HG03342 (cell line): ENCODE data around the gene NECAB2.
A peak's percentile ranks its signal among the peaks of the same experiment; 100 is the strongest.

Experiments used
- ATAC-seq: cut with Tn5 transposase; IDR thresholded peaks from one replicate; pipeline ENCODE4 v1.9.1; 2021; ENCODE audit warnings: mild to moderate bottlenecking, moderate library complexity; ENCODE audit not compliant: unreplicated experiment

Gene NECAB2

GRCh38 chr16:83951544-83951943, 16.5 kb upstream of the NECAB2 start:
- no peak for ATAC-seq

GRCh38 chr16:83952587-83952939, 15.5 kb upstream of the NECAB2 start:
- no peak for ATAC-seq

- peak; percentile 81 for ATAC-seq
Measured at GRCh38 chr16:83952940-83953795, 14.9 kb upstream of the NECAB2 start, which contains the start of gene OSGIN1. OSGIN1 (plus strand) TSS chr16:83953240; CDS start chr16:83957672, 4,432 bp downstream.

- no peak for ATAC-seq
Measured at GRCh38 chr16:83953796-83954576, 14.1 kb upstream of the NECAB2 start.

- no peak for ATAC-seq
Measured at GRCh38 chr16:83954577-83955016, 13.4 kb upstream of the NECAB2 start.

GRCh38 chr16:83955218-83956130, 12.6 kb upstream of the NECAB2 start:
- no peak for ATAC-seq

GRCh38 chr16:83956336-83957289, 11.4 kb upstream of the NECAB2 start:
- no peak for ATAC-seq

GRCh38 chr16:83957296-83957855, 10.7 kb upstream of the NECAB2 start:
- no peak for ATAC-seq

- ATAC-seq = no peak
Measured at GRCh38 chr16:83958137-83958845, 9.8 kb upstream of the NECAB2 start.

- no peak for ATAC-seq
Measured at GRCh38 chr16:83958846-83959565, 9.0 kb upstream of the NECAB2 start.

GRCh38 chr16:83959656-83960434, 8.2 kb upstream of the NECAB2 start:
- ATAC-seq = no peak

GRCh38 chr16:83960521-83961249, 7.4 kb upstream of the NECAB2 start:
- ATAC-seq = no peak

- ATAC-seq = no peak
Measured at GRCh38 chr16:83961591-83961990, 6.5 kb upstream of the NECAB2 start.

- ATAC-seq = no peak
Measured at GRCh38 chr16:83963277-83964119, 4.5 kb upstream of the NECAB2 start.

GRCh38 chr16:83964684-83965443, 3.2 kb upstream of the NECAB2 start:
- no peak for ATAC-seq
